ENCODE measurements around the gene SIL1.
"Not testable (repeated sequence)": the region's sequence is repeated elsewhere in the genome, so short reads cannot be mapped to it uniquely, and the experiment has no call there.

Gene SIL1

GRCh38 chr5:138930371-138931097, 267.6 kb downstream of the SIL1 start:
- DNase-seq (ENCODE audit: extremely low read depth in 1 of 2, low read depth in 1 of 2) = no peak

GRCh38 chr5:138929571-138929955, 268.6 kb downstream of the SIL1 start:
- DNase-seq (ENCODE audit: extremely low read depth in 1 of 2, low read depth in 1 of 2) = no peak

- DNase-seq (ENCODE audit: extremely low read depth in 1 of 2, low read depth in 1 of 2) = no peak
Measured at GRCh38 chr5:138927979-138928378, 270.2 kb downstream of the SIL1 start.

GRCh38 chr5:138927544-138927943, 270.6 kb downstream of the SIL1 start:
- no peak for DNase-seq (ENCODE audit: extremely low read depth in 1 of 2, low read depth in 1 of 2)

- no peak for DNase-seq (ENCODE audit: extremely low read depth in 1 of 2, low read depth in 1 of 2)
Measured at GRCh38 chr5:138926688-138927448, 271.3 kb downstream of the SIL1 start.

GRCh38 chr5:138926257-138926656, 271.9 kb downstream of the SIL1 start:
- DNase-seq (ENCODE audit: extremely low read depth in 1 of 2, low read depth in 1 of 2) = no peak

GRCh38 chr5:138925090-138925635, 273.0 kb downstream of the SIL1 start:
- no peak for DNase-seq (ENCODE audit: extremely low read depth in 1 of 2, low read depth in 1 of 2)

GRCh38 chr5:138922494-138922893, 275.7 kb downstream of the SIL1 start:
- DNase-seq (ENCODE audit: extremely low read depth in 1 of 2, low read depth in 1 of 2) = no peak

GRCh38 chr5:138921362-138921761, 276.8 kb downstream of the SIL1 start:
- DNase-seq (ENCODE audit: extremely low read depth in 1 of 2, low read depth in 1 of 2) = not testable (repeated sequence)

- DNase-seq (ENCODE audit: extremely low read depth in 1 of 2, low read depth in 1 of 2) = no peak
Measured at GRCh38 chr5:138920181-138920580, 278.0 kb downstream of the SIL1 start.

GRCh38 chr5:138918686-138919085, 279.5 kb downstream of the SIL1 start:
- no peak for DNase-seq (ENCODE audit: extremely low read depth in 1 of 2, low read depth in 1 of 2)

- DNase-seq (ENCODE audit: extremely low read depth in 1 of 2, low read depth in 1 of 2) = no peak
Measured at GRCh38 chr5:138914338-138914737, 283.8 kb downstream of the SIL1 start.

- DNase-seq (ENCODE audit: extremely low read depth in 1 of 2, low read depth in 1 of 2) = no peak
Measured at GRCh38 chr5:138913773-138914172, 284.4 kb downstream of the SIL1 start.

GRCh38 chr5:138912093-138912492, 286.1 kb downstream of the SIL1 start:
- no peak for DNase-seq (ENCODE audit: extremely low read depth in 1 of 2, low read depth in 1 of 2)

- no peak for DNase-seq (ENCODE audit: extremely low read depth in 1 of 2, low read depth in 1 of 2)
Measured at GRCh38 chr5:138911441-138911840, 286.7 kb downstream of the SIL1 start.

- no peak for DNase-seq (ENCODE audit: extremely low read depth in 1 of 2, low read depth in 1 of 2)
Measured at GRCh38 chr5:138910546-138911185, 287.5 kb downstream of the SIL1 start.

- no peak for DNase-seq (ENCODE audit: extremely low read depth in 1 of 2, low read depth in 1 of 2)
Measured at GRCh38 chr5:138909734-138910133, 288.4 kb downstream of the SIL1 start.

GRCh38 chr5:138905541-138905940, 292.6 kb downstream of the SIL1 start:
- DNase-seq (ENCODE audit: extremely low read depth in 1 of 2, low read depth in 1 of 2) = no peak

- DNase-seq (ENCODE audit: extremely low read depth in 1 of 2, low read depth in 1 of 2) = no peak
Measured at GRCh38 chr5:138903130-138903775, 294.9 kb downstream of the SIL1 start.

- no peak for DNase-seq (ENCODE audit: extremely low read depth in 1 of 2, low read depth in 1 of 2)
Measured at GRCh38 chr5:138901716-138902115, 296.5 kb downstream of the SIL1 start.

All from activated CD8-positive, alpha-beta memory T cell treated with anti-CD3 and anti-CD28 coated beads for 1 hour (primary cell).